Smooth muscle cell (in vitro differentiated cells): Measurements from ENCODE around the gene KIF25. TPM values are rescaled to one million over a fixed set of nuclear protein-coding genes. Genes with fewer than 3 reads are reported as not detected.

Experiments
- DNase-seq: peaks from one replicate; lab custom pipeline; 2025; ENCODE audit not compliant: unreplicated experiment; lab: John Stamatoyannopoulos, UW
- H2AFZ ChIP-seq: fragments of 200-600 bp; sonication (generic); 2 replicates; pipeline ENCODE4 v1.6.0; 2016; ENCODE audit warnings: antibody characterized with exemption, low read depth, mild to moderate bottlenecking
- H3F3A ChIP-seq: fragments of 200-600 bp; sonication (generic); 2 replicates; pipeline ENCODE4 v1.6.0; 2017; ENCODE audit warnings: antibody characterized with exemption, low read depth
- H3K27ac ChIP-seq: fragments of 200-600 bp; sonication (generic); 2 replicates; pipeline ENCODE4 v1.5.1; 2016; ENCODE audit warnings: low read depth, mild to moderate bottlenecking
- H3K27me3 ChIP-seq: fragments of 200-600 bp; sonication (generic); 2 replicates; pipeline ENCODE4 v1.6.1; 2016; ENCODE audit warnings: low read depth, mild to moderate bottlenecking
- H3K36me3 ChIP-seq: fragments of 200-600 bp; sonication (generic); 2 replicates; pipeline ENCODE4 v1.5.1; 2016; ENCODE audit warnings: low read depth
- H3K4me1 ChIP-seq: fragments of 200-600 bp; sonication (generic); 2 replicates; pipeline ENCODE4 v1.5.1; 2016; ENCODE audit warnings: low read depth
- H3K4me2 ChIP-seq: fragments of 200-600 bp; sonication (generic); 2 replicates; pipeline ENCODE4 v1.6.0; 2016; ENCODE audit warnings: mild to moderate bottlenecking
- H3K4me3 ChIP-seq: fragments of 200-600 bp; sonication (generic); 2 replicates; pipeline ENCODE4 v1.5.1; 2016; ENCODE audit warnings: mild to moderate bottlenecking
- H3K79me2 ChIP-seq: fragments of 200-600 bp; sonication (generic); 2 replicates; pipeline ENCODE4 v1.6.0; 2016; ENCODE audit warnings: low read depth, mild to moderate bottlenecking
- H3K9ac ChIP-seq: fragments of 200-600 bp; sonication (generic); 2 replicates; pipeline ENCODE4 v1.6.0; 2016; ENCODE audit warnings: low read depth
- H3K9me3 ChIP-seq: fragments of 200-600 bp; sonication (generic); replicated peaks from 2 replicates; pipeline ENCODE4 v1.5.1; 2016; ENCODE audit warnings: low read depth
- H4K20me1 ChIP-seq: fragments of 200-600 bp; sonication (generic); 2 replicates; pipeline ENCODE4 v1.6.0; 2016; ENCODE audit warnings: low read depth
- WGBS: methylation state at CpG from one replicate; pipeline ENCODE4 v1.1.7; 2016; ENCODE audit warnings: low lambda C conversion rate; 5-methylcytosine and 5-hydroxymethylcytosine counted together
- polyA plus RNA-seq: library from polyadenylated mRNA; unstranded; fragments of >200 nt; fragmentation: Nextera tagmentation; extraction: Ambion mirVana; gene quantifications from 2 replicates; pipeline ENCODE4 v1.2.1, GENCODE V29; 2016
- total RNA-seq: library from RNA; depleted of rRNA; stranded (reverse); fragments of >200 nt; gene quantifications from 2 replicates; pipeline ENCODE4 v1.2.3, GENCODE V29; 2014
- TF ChIP-seq, protein P1 (sequence below): fragments of 200-600 bp; sonication (generic); IDR thresholded peaks from 2 replicates; pipeline ENCODE4 v1.5.1; 2017; ENCODE audit warnings: borderline replicate concordance, mild to moderate bottlenecking, antibody characterized with exemption; ENCODE audit not compliant: insufficient read depth, poor library complexity, severe bottlenecking

KIF25 gene
- total and polyA plus RNA-seq, 2 experiments from 2014 or later = 0.22 to 1.5 TPM

DNA sequence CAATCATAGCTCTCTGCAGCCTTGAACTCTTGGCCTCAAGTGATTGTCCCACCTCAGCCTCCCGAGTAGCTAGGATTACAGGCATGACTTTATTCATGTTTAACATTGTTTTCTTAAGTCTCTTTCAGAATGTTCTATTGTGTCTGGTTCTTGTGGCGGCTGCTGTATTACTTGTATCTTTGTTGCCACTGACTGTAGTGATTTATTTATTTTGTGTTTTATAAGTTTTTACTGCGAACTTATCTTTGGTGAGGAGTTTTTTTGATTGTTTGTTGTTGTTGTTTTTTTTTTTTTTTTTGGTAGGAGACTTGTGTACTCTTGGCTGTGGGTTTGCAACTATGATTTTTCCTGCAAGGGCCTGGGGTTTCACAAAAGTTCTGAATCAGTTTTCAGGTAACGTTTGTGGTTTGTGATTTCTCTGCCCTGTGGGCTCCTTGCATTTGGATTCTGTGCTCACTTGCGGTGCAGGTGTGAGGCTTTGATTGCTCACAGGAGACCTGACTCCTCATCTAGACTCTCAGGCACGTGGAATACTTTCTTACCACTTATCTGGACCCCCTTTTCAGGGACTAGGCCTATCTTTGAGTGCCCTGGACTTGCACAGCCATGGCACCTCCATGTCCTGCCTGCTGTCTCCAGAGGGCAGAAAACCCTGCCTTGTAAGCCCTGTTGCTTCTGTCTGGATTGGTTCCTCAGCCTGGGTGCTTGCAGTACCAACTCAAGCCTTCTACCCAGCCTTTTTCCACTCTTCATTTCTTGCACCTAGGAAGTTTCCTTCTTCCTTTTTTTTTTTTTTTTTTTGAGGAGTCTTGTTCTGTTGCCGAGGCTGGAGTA is 25.2 kb downstream of the KIF25 start:
- TF ChIP-seq, protein P1, sequence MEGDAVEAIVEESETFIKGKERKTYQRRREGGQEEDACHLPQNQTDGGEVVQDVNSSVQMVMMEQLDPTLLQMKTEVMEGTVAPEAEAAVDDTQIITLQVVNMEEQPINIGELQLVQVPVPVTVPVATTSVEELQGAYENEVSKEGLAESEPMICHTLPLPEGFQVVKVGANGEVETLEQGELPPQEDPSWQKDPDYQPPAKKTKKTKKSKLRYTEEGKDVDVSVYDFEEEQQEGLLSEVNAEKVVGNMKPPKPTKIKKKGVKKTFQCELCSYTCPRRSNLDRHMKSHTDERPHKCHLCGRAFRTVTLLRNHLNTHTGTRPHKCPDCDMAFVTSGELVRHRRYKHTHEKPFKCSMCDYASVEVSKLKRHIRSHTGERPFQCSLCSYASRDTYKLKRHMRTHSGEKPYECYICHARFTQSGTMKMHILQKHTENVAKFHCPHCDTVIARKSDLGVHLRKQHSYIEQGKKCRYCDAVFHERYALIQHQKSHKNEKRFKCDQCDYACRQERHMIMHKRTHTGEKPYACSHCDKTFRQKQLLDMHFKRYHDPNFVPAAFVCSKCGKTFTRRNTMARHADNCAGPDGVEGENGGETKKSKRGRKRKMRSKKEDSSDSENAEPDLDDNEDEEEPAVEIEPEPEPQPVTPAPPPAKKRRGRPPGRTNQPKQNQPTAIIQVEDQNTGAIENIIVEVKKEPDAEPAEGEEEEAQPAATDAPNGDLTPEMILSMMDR = no peak
- Histone ChIP-seq H3F3A (no peaks in the 10 kb centered on the region), H3K27ac (no peak overlapping the region), H3K4me2 (no peak overlapping the region), H3K27me3 (no peaks in the 10 kb centered on the region), H3K4me3 (no peak overlapping the region), H3K79me2 (no peaks in the 10 kb centered on the region), H3K4me1 (no peaks in the 10 kb centered on the region), H4K20me1 (no peaks in the 10 kb centered on the region), H3K9ac (no peak overlapping the region), H3K9me3 (no peaks in the 10 kb centered on the region), H2AFZ (no peak overlapping the region), H3K36me3 (no peaks in the 10 kb centered on the region)
- DNase-seq = no peak
- 77% methylated on average over 7 of the region's 7 CpGs for WGBS

DNA sequence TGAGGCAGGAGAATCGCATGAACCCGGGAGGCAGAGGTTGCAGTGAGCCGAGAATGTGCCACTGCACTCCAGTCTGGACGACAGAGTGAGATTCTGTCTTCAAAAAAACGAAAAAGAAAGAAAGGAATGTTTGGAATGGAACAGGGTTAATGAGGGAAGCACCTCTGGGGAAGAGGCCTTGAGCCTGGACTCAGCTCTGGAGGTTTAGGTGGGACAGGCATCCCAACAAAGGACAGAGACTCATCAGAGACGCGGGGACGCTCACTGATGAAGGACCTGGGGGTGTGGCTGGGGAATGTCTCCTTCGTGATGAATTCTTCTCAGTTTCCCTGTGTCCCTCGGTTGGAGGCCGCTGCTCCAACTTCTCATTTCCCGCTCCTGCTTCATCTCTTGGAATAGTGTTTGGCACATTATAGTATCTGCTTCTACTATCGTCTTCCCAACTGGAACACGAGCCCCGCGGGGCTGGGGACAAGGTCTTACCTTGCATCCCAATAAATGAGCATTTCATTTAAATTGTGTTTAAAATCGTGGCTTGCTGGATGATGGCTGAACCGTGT is 27.6 kb downstream of the KIF25 start:
- no peaks in the 10 kb centered on the region for H3K36me3 ChIP-seq
- no peak overlapping the region for H3K27ac ChIP-seq
- H3K4me3 ChIP-seq = no peak overlapping the region
- H3K9ac ChIP-seq = no peak overlapping the region
- no peaks in the 10 kb centered on the region for H3K79me2 ChIP-seq
- no peak for DNase-seq
- no peaks in the 10 kb centered on the region for H3K27me3 ChIP-seq
- H4K20me1 ChIP-seq = no peaks in the 10 kb centered on the region
- no peaks in the 10 kb centered on the region for H3F3A ChIP-seq
- WGBS = 92% methylated on average over 18 of the region's 18 CpGs
- no peak overlapping the region for H3K4me2 ChIP-seq
- TF ChIP-seq, protein P1 = no peak
- no peaks in the 10 kb centered on the region for H3K9me3 ChIP-seq
- no peaks in the 10 kb centered on the region for H3K4me1 ChIP-seq
- no peak overlapping the region for H2AFZ ChIP-seq

DNA sequence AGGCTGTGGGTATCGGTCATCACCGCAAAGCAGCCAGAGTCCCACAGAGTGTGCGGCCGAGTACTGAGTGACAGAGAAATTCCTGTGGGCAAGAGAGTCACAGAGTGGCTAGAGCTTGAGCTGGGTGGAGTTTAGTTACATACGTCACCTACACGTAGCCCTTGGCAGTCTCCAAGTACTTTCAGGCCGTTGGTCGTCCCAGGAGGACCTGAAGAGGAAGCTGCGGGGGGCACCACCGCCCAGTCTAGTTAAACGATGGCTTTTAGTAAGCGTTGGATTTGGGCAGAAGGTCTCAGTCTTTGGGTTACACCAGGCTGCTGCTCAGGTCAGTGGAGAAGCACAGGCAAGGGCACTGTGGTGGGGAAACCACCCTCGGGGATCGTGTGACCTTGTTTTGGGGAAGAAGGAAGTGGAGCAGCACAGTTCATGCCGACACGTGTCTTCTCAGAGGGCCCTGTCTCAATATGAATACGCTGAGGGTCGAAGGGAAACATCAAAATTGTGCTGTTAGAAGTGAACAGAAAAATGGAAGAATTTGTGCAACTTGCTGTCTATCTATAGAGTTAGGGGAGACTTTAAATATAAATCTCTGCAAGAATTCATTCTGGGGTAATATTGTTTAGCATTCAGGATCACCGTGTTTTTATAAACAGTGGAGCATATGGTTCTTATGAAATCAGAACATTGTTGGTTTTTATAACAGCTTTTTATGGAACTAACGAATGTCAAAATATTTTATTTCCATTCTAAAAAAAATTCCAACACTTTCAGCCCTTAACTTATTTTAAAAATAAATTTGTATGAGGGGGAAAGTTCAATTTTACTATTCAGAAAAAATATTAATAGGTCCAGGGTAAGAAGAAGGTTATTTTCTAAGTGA is 28.6 kb downstream of the KIF25 start:
- Histone ChIP-seq H4K20me1 (no peaks in the 10 kb centered on the region), H3K4me1 (peaks cover 6% of the 10 kb centered on the region), H3K79me2 (no peaks in the 10 kb centered on the region), H3K9ac (no peak overlapping the region), H3K36me3 (no peaks in the 10 kb centered on the region), H3F3A (peaks cover 6% of the 10 kb centered on the region), H3K27me3 (no peaks in the 10 kb centered on the region), H3K4me3 (no peak overlapping the region), H3K4me2 (no peak overlapping the region), H2AFZ (no peak overlapping the region), H3K9me3 (no peaks in the 10 kb centered on the region), H3K27ac (no peak overlapping the region)
- WGBS = 86% methylated on average over 20 of the region's 20 CpGs
- no peak for DNase-seq
- TF ChIP-seq, protein P1 = no peak
